Endothelial cell (in vitro differentiated cells): ENCODE measurements around the gene C4orf46. TPM values are rescaled to one million over a fixed set of nuclear protein-coding genes. Genes with fewer than 3 reads are reported as not detected.
"Not testable (repeated sequence)": the region's sequence is repeated elsewhere in the genome, so short reads cannot be mapped to it uniquely, and the experiment has no call there.

Experiments
- DNase-seq: peaks from one replicate; pipeline ENCODE4 v3.0.0; 2021; ENCODE audit warnings: low spot score
- H3K27ac Mint-ChIP-seq: one replicate; pipeline ENCODE4 v1.8.0; 2021; ENCODE audit warnings: mixed read lengths, inconsistent platforms; ENCODE audit not compliant: unreplicated experiment
- H3K27me3 Mint-ChIP-seq: one replicate; pipeline ENCODE4 v1.8.0; 2021; ENCODE audit warnings: mild to moderate bottlenecking, moderate library complexity, mixed read lengths, inconsistent platforms; ENCODE audit not compliant: unreplicated experiment
- H3K36me3 Mint-ChIP-seq: one replicate; pipeline ENCODE4 v1.8.0; 2021; ENCODE audit warnings: mild to moderate bottlenecking, low read depth, mixed read lengths, inconsistent platforms; ENCODE audit not compliant: unreplicated experiment
- H3K4me1 Mint-ChIP-seq: one replicate; pipeline ENCODE4 v1.8.0; 2021; ENCODE audit warnings: mild to moderate bottlenecking, mixed read lengths, inconsistent platforms; ENCODE audit not compliant: unreplicated experiment
- H3K4me3 Mint-ChIP-seq: one replicate; pipeline ENCODE4 v1.8.0; 2021; ENCODE audit warnings: mild to moderate bottlenecking, mixed read lengths, inconsistent platforms; ENCODE audit not compliant: unreplicated experiment
- H3K9me3 Mint-ChIP-seq: one replicate; pipeline ENCODE4 v1.8.0; 2021; ENCODE audit warnings: mixed read lengths, inconsistent platforms; ENCODE audit not compliant: unreplicated experiment
- CTCF ChIP-seq: fragments of 200-600 bp; sonication (generic); IDR thresholded peaks from one replicate; pipeline ENCODE4 v1.5.0; 2021; ENCODE audit warnings: antibody characterized with exemption; ENCODE audit not compliant: unreplicated experiment
- long read RNA-seq: library from polyadenylated mRNA; unstranded; transcript quantifications from one replicate; pipeline ENCODE4 v2.0.0, GENCODE V29; 2020; ENCODE audit not compliant: unreplicated experiment
- total RNA-seq: library from RNA; stranded (reverse); fragmentation: NEBNext Ultra II Directional; extraction: Animal tissue kit (Norgen Biotek cat#: 25700); gene quantifications from one replicate; pipeline ENCODE4 v1.2.1, GENCODE V29; 2021; ENCODE audit not compliant: unreplicated experiment

The C4orf46 gene
- 7.0 TPM for total RNA-seq
- long read RNA-seq, partial matches to known transcripts = 0 of 3 reads
- long read RNA-seq, other reads (novel, unspliced or antisense) = 1 of 3 reads

- peaks cover 9% of the 10 kb centered on the region for H3K27me3 Mint-ChIP-seq
- peak within 1 kb of the TSS; percentile 83 for H3K27ac Mint-ChIP-seq
- no peak for DNase-seq
- peaks cover 16% of the 10 kb centered on the region for H3K4me1 Mint-ChIP-seq
- TF ChIP-seq CTCF = no peak
- H3K4me3 Mint-ChIP-seq = peak within 1 kb of the TSS; percentile 99
- no peaks in the 10 kb centered on the region for H3K9me3 Mint-ChIP-seq
- H3K36me3 Mint-ChIP-seq = no peaks in the 10 kb centered on the region
Measured at GRCh38 chr4:158671665-158671914, at the start of gene C4orf46. Gene C4orf46, minus strand, starts transcription at chr4:158671887. Its CDS starts 86 bp downstream, at chr4:158671801.

- H3K4me3 Mint-ChIP-seq = no peak overlapping the region
- no peak overlapping the region for H3K27ac Mint-ChIP-seq
- H3K4me1 Mint-ChIP-seq = no peaks in the 10 kb centered on the region
- peaks cover 14% of the 10 kb centered on the region for H3K36me3 Mint-ChIP-seq
- H3K27me3 Mint-ChIP-seq = no peaks in the 10 kb centered on the region
- no peaks in the 10 kb centered on the region for H3K9me3 Mint-ChIP-seq
- TF ChIP-seq CTCF = no peak
- DNase-seq = no peak
Measured at GRCh38 chr4:158715802-158716201, 44.1 kb upstream of the C4orf46 start.

DNA sequence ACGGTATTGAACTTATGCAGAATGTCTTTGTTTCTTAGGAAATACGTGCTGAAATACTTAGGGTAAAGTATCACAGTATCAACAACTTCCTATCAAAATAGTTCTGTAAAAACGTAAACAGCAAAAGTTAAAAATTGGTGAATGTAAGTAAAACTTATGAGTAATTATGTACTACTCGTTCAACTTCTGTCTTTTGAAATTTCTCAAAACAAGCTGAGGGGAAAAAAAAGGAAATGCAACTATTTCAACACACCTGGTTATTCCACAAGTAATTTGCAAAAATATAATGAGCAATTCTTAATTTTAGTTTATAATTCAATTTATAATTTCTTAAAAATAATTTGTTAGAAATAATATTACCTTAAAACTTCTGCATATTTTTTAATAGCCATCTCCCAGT lies 43.2 kb upstream of the C4orf46 start:
- no peaks in the 10 kb centered on the region for H3K9me3 Mint-ChIP-seq
- TF ChIP-seq CTCF = no peak
- DNase-seq = no peak
- H3K36me3 Mint-ChIP-seq = peaks cover 18% of the 10 kb centered on the region
- H3K4me3 Mint-ChIP-seq = no peak overlapping the region
- H3K4me1 Mint-ChIP-seq = no peaks in the 10 kb centered on the region
- H3K27me3 Mint-ChIP-seq = no peaks in the 10 kb centered on the region
- no peak overlapping the region for H3K27ac Mint-ChIP-seq

DNA sequence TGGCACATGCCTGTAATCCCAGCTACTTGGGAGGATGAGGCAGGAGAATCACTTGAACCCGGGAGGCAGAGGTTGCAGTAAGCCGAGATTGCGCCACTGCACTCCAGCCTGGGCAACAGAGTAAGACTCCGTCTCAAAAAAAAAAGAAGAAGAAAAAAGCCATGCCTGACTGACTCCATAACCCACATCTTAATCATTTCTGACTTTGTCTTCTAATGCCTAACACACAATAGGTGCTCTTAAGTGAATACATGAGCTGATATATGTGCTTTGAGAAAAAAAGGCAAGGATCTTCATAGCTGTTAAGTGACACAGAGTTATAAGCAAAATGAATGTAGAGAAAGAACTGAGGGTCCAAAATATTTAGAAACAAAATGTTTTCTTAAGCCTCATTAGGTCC lies 40.9 kb upstream of the C4orf46 start:
- H3K27me3 Mint-ChIP-seq, H3K27ac Mint-ChIP-seq, H3K9me3 Mint-ChIP-seq, DNase-seq, H3K4me3 Mint-ChIP-seq, H3K4me1 Mint-ChIP-seq: not testable (repeated sequence)
- H3K36me3 Mint-ChIP-seq = peaks cover 14% of the 10 kb centered on the region

- no peaks in the 10 kb centered on the region for H3K4me1 Mint-ChIP-seq
- H3K4me3 Mint-ChIP-seq = no peak overlapping the region
- TF ChIP-seq CTCF = no peak
- H3K27me3 Mint-ChIP-seq = no peaks in the 10 kb centered on the region
- no peak overlapping the region for H3K27ac Mint-ChIP-seq
- DNase-seq = no peak
- H3K9me3 Mint-ChIP-seq = no peaks in the 10 kb centered on the region
- peaks cover 11% of the 10 kb centered on the region for H3K36me3 Mint-ChIP-seq
Measured at GRCh38 chr4:158710814-158711213, 39.1 kb upstream of the C4orf46 start.

GRCh38 chr4:158704274-158704673 lies 32.6 kb upstream of the C4orf46 start:
- Mint-ChIP-seq H3K4me1 (no peaks in the 10 kb centered on the region), H3K9me3 (no peaks in the 10 kb centered on the region), H3K27me3 (no peaks in the 10 kb centered on the region), H3K4me3 (no peak overlapping the region), H3K36me3 (no peaks in the 10 kb centered on the region), H3K27ac (no peak overlapping the region)
- DNase-seq = no peak
- no peak for TF ChIP-seq CTCF
